ENCODE measurements around the gene STYXL1. TPM values are rescaled to one million over a fixed set of nuclear protein-coding genes. Genes with fewer than 3 reads are reported as not detected.

Gene STYXL1
- polyA plus RNA-seq, 3 donors: 64.6 to 79.8 (median 67.2) TPM

DNA sequence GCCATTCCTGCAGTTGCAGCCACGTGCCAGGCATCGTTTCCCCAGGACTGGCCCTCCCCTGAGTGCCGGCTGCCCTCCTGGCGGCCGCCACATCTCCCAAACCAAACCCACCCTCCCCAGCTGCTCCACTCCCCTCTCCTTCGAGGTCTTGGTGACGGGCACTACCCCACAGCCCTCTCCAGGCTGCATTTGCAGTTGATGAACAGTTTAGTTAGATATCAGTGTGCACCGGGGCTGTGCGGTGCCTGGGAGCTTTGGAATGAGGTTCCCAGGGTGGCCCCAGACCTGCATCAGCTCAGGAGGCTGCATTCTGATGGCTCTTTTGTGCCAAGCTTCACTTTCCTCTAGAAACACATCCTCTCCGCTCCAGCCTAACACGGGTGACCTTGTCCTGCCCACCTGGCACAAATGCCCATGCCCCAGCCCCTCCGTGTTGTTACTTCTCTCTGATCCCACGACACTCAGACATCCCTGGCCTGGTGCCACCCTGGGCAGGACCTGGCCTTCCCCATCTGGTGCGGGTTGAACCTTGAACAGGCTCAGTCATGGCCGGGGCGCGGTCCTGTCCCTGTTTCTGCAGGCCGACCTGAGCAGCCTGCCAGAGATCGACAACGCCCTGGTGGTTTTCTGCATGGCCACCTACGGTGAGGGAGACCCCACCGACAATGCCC, 67.9 kb downstream of the STYXL1 start:
- Histone ChIP-seq H3K4me2 (replicated peaks; ENCODE audit: extremely low read depth, low read length, poor library complexity, severe bottlenecking) (no peak overlapping the region), H3K79me2 (ENCODE audit: insufficient read depth, low read length) (no peaks in the 10 kb centered on the region), H3K27ac (ENCODE audit: low read depth in 1 of 2, low read length in 2 of 2) (no peak overlapping the region), H3K9me3 (replicated peaks in 1 of 2; ENCODE audit: control insufficient read depth in 1 of 2, insufficient read depth in 1 of 2, low read length in 2 of 2) (no peaks in the 10 kb centered on the region), H3K36me3 (replicated peaks in 1 of 2; ENCODE audit: control insufficient read depth in 1 of 2, insufficient read depth in 2 of 2, low read length in 2 of 2) (peaks cover 57 to 82% of the 10 kb centered on the region in 2 donors), H3K9ac (ENCODE audit: insufficient read depth, low read length, poor library complexity, severe bottlenecking) (no peak overlapping the region), H2AFZ (ENCODE audit: insufficient read depth, low read depth, low read length, poor library complexity, severe bottlenecking) (no peak overlapping the region), H3K4me1 (ENCODE audit: control insufficient read depth in 1 of 2, insufficient read depth in 2 of 2, low read length in 2 of 2) (no peaks in the 10 kb centered on the region), H4K20me1 (ENCODE audit: insufficient read depth, low read length) (peaks cover 28% of the 10 kb centered on the region), H3K4me3 (replicated peaks in 1 of 3; ENCODE audit: low read depth in 2 of 3, low read length in 3 of 3) (no peak overlapping the region), H3K27me3 (ENCODE audit: control insufficient read depth in 2 of 2, insufficient read depth in 2 of 2, low read length in 2 of 2) (no peaks in the 10 kb centered on the region)
- intact Hi-C loops (cut with micrococcal nuclease): no loop called here
- no peaks in the 10 kb centered on the region for H3K27me3 Mint-ChIP-seq (ENCODE audit: low read depth in 3 of 3)
- H3K27ac Mint-ChIP-seq: peak overlapping the region in 3 of 7 donors; percentile 31 to 79 (median 50)
- H3K9me3 Mint-ChIP-seq: peaks cover 0 to 2% (median 0%) of the 10 kb centered on the region in 7 donors
- TF ChIP-seq, protein P1, sequence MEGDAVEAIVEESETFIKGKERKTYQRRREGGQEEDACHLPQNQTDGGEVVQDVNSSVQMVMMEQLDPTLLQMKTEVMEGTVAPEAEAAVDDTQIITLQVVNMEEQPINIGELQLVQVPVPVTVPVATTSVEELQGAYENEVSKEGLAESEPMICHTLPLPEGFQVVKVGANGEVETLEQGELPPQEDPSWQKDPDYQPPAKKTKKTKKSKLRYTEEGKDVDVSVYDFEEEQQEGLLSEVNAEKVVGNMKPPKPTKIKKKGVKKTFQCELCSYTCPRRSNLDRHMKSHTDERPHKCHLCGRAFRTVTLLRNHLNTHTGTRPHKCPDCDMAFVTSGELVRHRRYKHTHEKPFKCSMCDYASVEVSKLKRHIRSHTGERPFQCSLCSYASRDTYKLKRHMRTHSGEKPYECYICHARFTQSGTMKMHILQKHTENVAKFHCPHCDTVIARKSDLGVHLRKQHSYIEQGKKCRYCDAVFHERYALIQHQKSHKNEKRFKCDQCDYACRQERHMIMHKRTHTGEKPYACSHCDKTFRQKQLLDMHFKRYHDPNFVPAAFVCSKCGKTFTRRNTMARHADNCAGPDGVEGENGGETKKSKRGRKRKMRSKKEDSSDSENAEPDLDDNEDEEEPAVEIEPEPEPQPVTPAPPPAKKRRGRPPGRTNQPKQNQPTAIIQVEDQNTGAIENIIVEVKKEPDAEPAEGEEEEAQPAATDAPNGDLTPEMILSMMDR (IDR thresholded peaks at IDR 0.05): no peak
- peaks cover 48 to 77% of the 10 kb centered on the region in 2 donors for H3K36me3 Mint-ChIP-seq
- DNase-seq: no peak
- 95% methylated on average over 18 of the region's 22 CpGs for WGBS (ENCODE audit: insufficient coverage)
- no peaks in the 10 kb centered on the region for H3K4me1 Mint-ChIP-seq
- H3K4me3 Mint-ChIP-seq: peak overlapping the region in 1 of 2 donors; percentile 25

DNA sequence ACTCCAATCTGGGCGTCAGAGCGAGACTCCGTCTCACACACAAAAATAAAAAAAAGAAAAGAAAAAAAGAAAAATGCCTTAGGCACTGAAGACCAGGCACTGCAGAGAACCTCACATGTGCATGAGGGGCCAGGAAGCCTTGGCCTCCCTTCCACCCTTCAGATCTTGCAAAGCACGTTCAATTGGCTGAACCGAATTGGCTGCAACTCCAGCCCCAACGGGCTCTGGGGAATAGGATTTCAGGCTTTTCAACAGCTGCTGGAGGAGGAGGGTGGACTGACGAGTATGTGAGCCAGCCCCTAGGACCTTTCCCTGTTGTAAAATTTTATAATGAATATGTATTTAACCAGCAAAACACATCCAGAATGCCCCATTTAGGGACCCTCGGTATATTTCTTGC, 70.1 kb downstream of the STYXL1 start:
- no peak for DNase-seq
- H3K9ac ChIP-seq (ENCODE audit: insufficient read depth, low read length, poor library complexity, severe bottlenecking): no peak overlapping the region

More for the DNA sequence above, 70.1 kb downstream of the STYXL1 start:
- Mint-ChIP-seq H3K4me3 (no peak overlapping the region), H3K36me3 (peaks cover 50 to 83% of the 10 kb centered on the region in 2 donors), H3K27me3 (ENCODE audit: low read depth in 3 of 3) (no peaks in the 10 kb centered on the region), H3K4me1 (peaks cover under 1% of the 10 kb centered on the region), H3K27ac (no peak overlapping the region), H3K9me3 (peaks cover 0 to 2% (median 0%) of the 10 kb centered on the region in 7 donors)
- H2AFZ ChIP-seq (ENCODE audit: insufficient read depth, low read depth, low read length, poor library complexity, severe bottlenecking): no peak overlapping the region
- peaks cover 45 to 74% of the 10 kb centered on the region in 2 donors for H3K36me3 ChIP-seq (replicated peaks in 1 of 2; ENCODE audit: control insufficient read depth in 1 of 2, insufficient read depth in 2 of 2, low read length in 2 of 2)
- H3K4me3 ChIP-seq (replicated peaks in 1 of 3; ENCODE audit: low read depth in 2 of 3, low read length in 3 of 3): no peak overlapping the region
- H3K4me2 ChIP-seq (replicated peaks; ENCODE audit: extremely low read depth, low read length, poor library complexity, severe bottlenecking): no peak overlapping the region
- no peaks in the 10 kb centered on the region for H3K27me3 ChIP-seq (ENCODE audit: control insufficient read depth in 2 of 2, insufficient read depth in 2 of 2, low read length in 2 of 2)
- peaks cover 0 to under 1% of the 10 kb centered on the region in 2 donors for H3K4me1 ChIP-seq (ENCODE audit: control insufficient read depth in 1 of 2, insufficient read depth in 2 of 2, low read length in 2 of 2)
- intact Hi-C loops (cut with micrococcal nuclease): no loop called here
- H3K79me2 ChIP-seq (ENCODE audit: insufficient read depth, low read length): no peaks in the 10 kb centered on the region
- H4K20me1 ChIP-seq (ENCODE audit: insufficient read depth, low read length): peaks cover 21% of the 10 kb centered on the region
- no peak overlapping the region for H3K27ac ChIP-seq (ENCODE audit: low read depth in 1 of 2, low read length in 2 of 2)
- 100% methylated on average over 3 of the region's 8 CpGs for WGBS (ENCODE audit: insufficient coverage)
- no peaks in the 10 kb centered on the region for H3K9me3 ChIP-seq (replicated peaks in 1 of 2; ENCODE audit: control insufficient read depth in 1 of 2, insufficient read depth in 1 of 2, low read length in 2 of 2)
- TF ChIP-seq, protein P1 (IDR thresholded peaks at IDR 0.05): no peak
